K562 treated with DMSO at 1 percent for 4 hours (cell line): ENCODE measurements around the gene OR52J3. TPM values are rescaled to one million over a fixed set of nuclear protein-coding genes. Genes with fewer than 3 reads are reported as not detected.

Source experiments
- total RNA-seq: library from RNA; unstranded; fragments of 300-600 nt; gene quantifications from 2 replicates; pipeline ENCODE4 v1.2.3, GENCODE V29; 2022; ENCODE audit not compliant: insufficient read depth

OR52J3 gene
- not detected in 2 replicates for total RNA-seq

GRCh38 chr11:5046226-5046625 lies at the start of gene OR52J3:
Gene OR52J3 (plus strand): TSS chr11:5046526. CDS start chr11:5046526, 0 bp downstream.

DNA sequence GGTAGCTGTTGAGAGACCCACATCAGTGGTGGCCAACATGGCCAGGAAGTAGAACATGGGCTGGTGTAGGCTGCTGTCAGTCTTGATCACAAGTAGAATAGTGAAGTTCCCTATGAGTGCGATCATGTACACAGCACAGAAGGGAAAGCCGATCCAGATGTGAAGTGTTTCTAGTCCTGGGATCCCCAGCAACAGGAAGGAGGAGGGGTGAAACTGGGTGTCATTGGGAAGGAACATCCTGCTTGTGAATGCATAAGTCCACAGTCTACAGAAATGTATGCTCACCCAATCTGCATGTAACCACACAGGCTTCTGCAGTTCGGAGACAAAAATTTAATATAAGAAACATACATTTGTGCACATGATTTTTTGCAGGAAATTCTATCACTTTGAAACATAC lies 13.1 kb downstream of the OR52J3 start, which contains the start of gene OR52E2:
Gene OR52E2, minus strand, starts transcription at position 237 of the 400 bp plus-strand sequence. Its CDS starts 0 bp downstream, at position 237.

DNA sequence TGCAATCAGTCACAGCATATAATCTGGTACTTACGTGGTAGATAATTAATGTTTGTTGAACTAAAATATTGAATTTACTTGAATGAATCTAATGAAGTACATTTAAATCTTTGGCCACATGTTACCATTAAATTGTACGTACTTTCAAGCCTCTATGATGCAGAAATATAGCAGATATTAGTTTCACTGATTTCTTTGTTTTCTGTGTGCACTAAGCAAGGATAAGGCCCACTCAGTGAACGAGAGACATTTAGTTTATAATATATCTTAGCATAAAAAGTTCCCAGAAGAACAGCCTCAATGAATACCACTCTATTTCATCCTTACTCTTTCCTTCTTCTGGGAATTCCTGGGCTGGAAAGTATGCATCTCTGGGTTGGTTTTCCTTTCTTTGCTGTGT lies 22.9 kb downstream of the OR52J3 start, which contains the start of gene OR52E1:
Gene OR52E1, plus strand, starts transcription at position 301 of the 400 bp plus-strand sequence.

Other genes starting within 250 kb of the OR52J3 start
- gene OR52R1, start 242.1 kb upstream of the OR52J3 start, total RNA-seq, result not detected in 2 replicates
- gene OR51F2, start 225.2 kb upstream of the OR52J3 start, total RNA-seq, result not detected in 2 replicates
- not detected in 2 replicates for gene OR51S1, start 197.3 kb upstream of the OR52J3 start, total RNA-seq
- gene OR51T1, start 164.6 kb upstream of the OR52J3 start, total RNA-seq, result not detected in 2 replicates
- gene OR51A7, start 142.7 kb upstream of the OR52J3 start, total RNA-seq, result not detected in 2 replicates
- gene OR51G2, start 127.2 kb upstream of the OR52J3 start, total RNA-seq, result not detected in 2 replicates
- gene OR51G1, start 122.2 kb upstream of the OR52J3 start, total RNA-seq, result not detected in 2 replicates
- gene OR51A4, start 98.9 kb upstream of the OR52J3 start, total RNA-seq, result not detected in 2 replicates
- gene OR51A2, start 90.8 kb upstream of the OR52J3 start, total RNA-seq, result not detected in 2 replicates
- gene OR51L1, start 51.7 kb upstream of the OR52J3 start, total RNA-seq, result not detected in 2 replicates
- not detected in 2 replicates for gene OR52E2, start 13.1 kb downstream of the OR52J3 start, total RNA-seq
- gene OR52E1, start 23.0 kb downstream of the OR52J3 start, total RNA-seq, result not detected in 2 replicates
- gene OR52A5, start 91.8 kb downstream of the OR52J3 start, total RNA-seq, result not detected in 2 replicates
- not detected in 2 replicates for gene OR52A1, start 108.2 kb downstream of the OR52J3 start, total RNA-seq
- not detected in 2 replicates for gene OR51V1, start 154.2 kb downstream of the OR52J3 start, total RNA-seq
- not detected in 2 replicates for gene HBB, start 180.5 kb downstream of the OR52J3 start, total RNA-seq
- 3.4 TPM in 1 of 2 replicates, not detected in the other for gene HBD, start 188.0 kb downstream of the OR52J3 start, total RNA-seq
- gene HBG1, start 203.3 kb downstream of the OR52J3 start, total RNA-seq, result 509 and 521 TPM in 2 replicates
- 2,558 and 2,601 TPM in 2 replicates for gene HBG2, start 208.3 kb downstream of the OR52J3 start, total RNA-seq
- gene HBE1, start 223.4 kb downstream of the OR52J3 start, total RNA-seq, result 1,476 and 1,673 TPM in 2 replicates